C4-2B (cell line): ENCODE measurements around the gene AGAP6.
"Not testable (repeated sequence)": the region's sequence is repeated elsewhere in the genome, so short reads cannot be mapped to it uniquely, and the experiment has no call there.

ENCODE experiments used
- H3K27ac ChIP-seq: fragments of 450-650 bp; 2 replicates; pipeline ENCODE4 v1.5.1; 2017

The AGAP6 gene

DNA sequence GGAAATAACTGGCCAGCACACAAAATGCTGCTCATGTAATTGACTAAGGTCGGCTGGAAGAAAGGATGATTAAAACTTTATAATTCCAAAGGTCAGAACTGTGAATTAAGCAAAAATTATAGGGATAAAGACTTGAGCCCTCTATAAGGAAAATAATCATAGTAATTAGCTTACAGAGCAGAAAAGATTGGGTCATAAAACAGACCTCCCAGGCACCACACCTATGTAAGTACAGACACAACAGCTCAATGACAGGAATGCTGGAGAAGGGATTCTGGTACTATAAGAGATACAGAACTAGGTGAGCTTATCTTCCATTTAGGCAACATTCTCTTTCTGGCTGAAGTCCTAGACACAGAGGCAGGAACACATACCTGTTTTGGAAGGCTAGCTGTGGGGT lies 70.5 kb downstream of the AGAP6 start:
- not testable (repeated sequence) for H3K27ac ChIP-seq

DNA sequence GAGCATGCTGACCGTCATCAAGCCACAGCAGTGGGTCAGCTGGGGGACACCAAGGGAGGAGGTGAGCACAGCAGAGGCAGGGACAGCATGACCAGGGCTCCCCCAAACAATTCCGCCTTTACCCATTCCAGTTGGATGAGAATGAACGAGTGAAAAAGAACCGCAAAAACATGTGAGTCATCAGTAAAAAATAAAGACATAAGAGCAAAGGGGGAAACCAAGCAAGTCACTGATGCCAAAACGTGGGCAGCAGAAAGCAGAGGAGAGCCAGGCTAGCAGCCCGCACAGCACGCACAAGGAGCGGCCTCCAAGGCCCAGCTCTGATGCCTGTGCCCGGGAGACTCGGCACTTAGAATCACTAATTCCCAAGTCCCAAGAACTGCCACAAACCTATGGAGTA lies 71.7 kb downstream of the AGAP6 start:
- not testable (repeated sequence) for H3K27ac ChIP-seq
